H9 (cell line): ENCODE results near the gene TMEM250. TPM values are rescaled to one million over a fixed set of nuclear protein-coding genes. Genes with fewer than 3 reads are reported as not detected.

Experiments
- DNase-seq: peaks from one replicate; pipeline ENCODE4 v3.0.0-alpha.2; 2017
- H2AFZ ChIP-seq: one replicate; pipeline ENCODE4 v1.6.1; 2013; ENCODE audit warnings: mild to moderate bottlenecking, low read length, control low read depth, moderate library complexity
- H2AK5ac ChIP-seq: 2 replicates; pipeline ENCODE4 v1.6.1; 2013; ENCODE audit warnings: low read length, control low read depth, mixed read lengths; ENCODE audit not compliant: insufficient read length
- H2BK120ac ChIP-seq: one replicate; pipeline ENCODE4 v1.6.1; 2013; ENCODE audit warnings: low read depth, mild to moderate bottlenecking, low read length, control low read depth, inconsistent platforms; ENCODE audit not compliant: poor library complexity, severe bottlenecking
- H2BK12ac ChIP-seq: 2 replicates; pipeline ENCODE4 v1.6.1; 2013; ENCODE audit warnings: low read length, control low read depth, mixed read lengths, low read depth; ENCODE audit not compliant: insufficient read length
- H2BK15ac ChIP-seq: 2 replicates; pipeline ENCODE4 v1.6.1; 2013; ENCODE audit warnings: low read depth, low read length, control low read depth
- H2BK20ac ChIP-seq: one replicate; pipeline ENCODE4 v1.6.1; 2013; ENCODE audit warnings: low read depth, mild to moderate bottlenecking, low read length, control low read depth, inconsistent platforms; ENCODE audit not compliant: poor library complexity, severe bottlenecking
- H2BK5ac ChIP-seq: 2 replicates; pipeline ENCODE4 v1.6.1; 2013; ENCODE audit warnings: low read length, control low read depth, mixed read lengths; ENCODE audit not compliant: insufficient read length
- H3K14ac ChIP-seq: 2 replicates; pipeline ENCODE4 v1.6.1; 2013; ENCODE audit warnings: low read length, control low read depth; ENCODE audit not compliant: insufficient read depth
- H3K18ac ChIP-seq: 2 replicates; pipeline ENCODE4 v1.6.1; 2013; ENCODE audit warnings: low read depth, mild to moderate bottlenecking, mixed read lengths, low read length, control low read depth; ENCODE audit not compliant: insufficient read length
- H3K23ac ChIP-seq: 2 replicates; pipeline ENCODE4 v1.6.1; 2013; ENCODE audit warnings: low read length, control low read depth, mixed read lengths, low read depth; ENCODE audit not compliant: insufficient read length
- H3K23me2 ChIP-seq: 2 replicates; pipeline ENCODE4 v1.6.1; 2013; ENCODE audit warnings: low read depth, mild to moderate bottlenecking, mixed read lengths, low read length, control low read depth; ENCODE audit not compliant: insufficient read length, poor library complexity, severe bottlenecking
- H3K27ac ChIP-seq: 2 replicates; pipeline ENCODE4 v1.5.1; 2013; ENCODE audit warnings: low read length, control low read depth, mixed read lengths, low read depth; ENCODE audit not compliant: insufficient read length
- H3K27me3 ChIP-seq: 2 replicates; pipeline ENCODE4 v1.6.1; 2013; ENCODE audit warnings: low read length, control low read depth, inconsistent platforms; ENCODE audit not compliant: insufficient read depth
- H3K4ac ChIP-seq: 2 replicates; pipeline ENCODE4 v1.6.1; 2013; ENCODE audit warnings: low read depth, mild to moderate bottlenecking, control low read depth, inconsistent platforms, low read length, moderate library complexity
- H3K4me1 ChIP-seq: 2 replicates; pipeline ENCODE4 v1.6.1; 2013; ENCODE audit warnings: low read length, control low read depth, inconsistent platforms; ENCODE audit not compliant: insufficient read depth
- H3K4me2 ChIP-seq: 2 replicates; pipeline ENCODE4 v1.6.1; 2013; ENCODE audit warnings: low read length, control low read depth, mixed read lengths; ENCODE audit not compliant: insufficient read length, insufficient read depth
- H3K56ac ChIP-seq: 2 replicates; pipeline ENCODE4 v1.6.1; 2013; ENCODE audit warnings: low read depth, mild to moderate bottlenecking, mixed read lengths, low read length, control low read depth; ENCODE audit not compliant: insufficient read length
- H3K79me1 ChIP-seq: 2 replicates; pipeline ENCODE4 v1.6.1; 2013; ENCODE audit warnings: low read depth, mild to moderate bottlenecking, moderate library complexity, low read length, control low read depth, inconsistent platforms; ENCODE audit not compliant: insufficient read depth, poor library complexity, severe bottlenecking
- H3K79me2 ChIP-seq: 2 replicates; pipeline ENCODE4 v1.6.1; 2013; ENCODE audit warnings: low read length, control low read depth, inconsistent platforms; ENCODE audit not compliant: insufficient read depth
- H3K9ac ChIP-seq: 2 replicates; pipeline ENCODE4 v1.6.1; 2013; ENCODE audit warnings: low read length, control low read depth, mixed read lengths; ENCODE audit not compliant: insufficient read length; ENCODE audit errors: extremely low read depth
- H3K9me3 ChIP-seq: one replicate; pipeline ENCODE4 v1.6.1; 2013; ENCODE audit warnings: low read depth, low read length, inconsistent platforms; ENCODE audit not compliant: control insufficient read depth
- H3T11ph ChIP-seq: one replicate; pipeline ENCODE4 v1.6.1; 2013; ENCODE audit warnings: mild to moderate bottlenecking, low read length, control low read depth, inconsistent platforms
- H4K20me1 ChIP-seq: one replicate; pipeline ENCODE4 v1.6.1; 2013; ENCODE audit not compliant: control insufficient read depth, insufficient read length, insufficient read depth
- H4K5ac ChIP-seq: 2 replicates; pipeline ENCODE4 v1.6.1; 2013; ENCODE audit warnings: low read depth, mild to moderate bottlenecking, mixed read lengths, low read length, control low read depth; ENCODE audit not compliant: insufficient read length
- H4K8ac ChIP-seq: replicated peaks from 2 replicates; pipeline ENCODE4 v1.6.1; 2013; ENCODE audit warnings: low read length, control low read depth, mixed read lengths, low read depth; ENCODE audit not compliant: insufficient read length
- H4K91ac ChIP-seq: 2 replicates; pipeline ENCODE4 v1.6.1; 2013; ENCODE audit warnings: low read depth, mild to moderate bottlenecking, moderate library complexity, mixed read lengths, low read length, control low read depth; ENCODE audit not compliant: insufficient read length
- H3K27ac Mint-ChIP-seq, 3 experiments: 2 replicates in 2 of 3; 3 replicates in 1 of 3; pipeline ENCODE4 v1.8.0; 2020 to 2021; ENCODE audit warnings: mixed read lengths in 3 of 3, mild to moderate bottlenecking in 1 of 3, moderate library complexity in 1 of 3
- H3K27me3 Mint-ChIP-seq: 2 replicates; pipeline ENCODE4 v1.8.0; 2021; ENCODE audit warnings: low read depth, mild to moderate bottlenecking, moderate library complexity, mixed read lengths
- H3K36me3 Mint-ChIP-seq, 3 experiments: 2 replicates in 2 of 3; 3 replicates in 1 of 3; pipeline ENCODE4 v1.8.0; 2020 to 2021; ENCODE audit warnings: low read depth in 3 of 3, mixed read lengths in 3 of 3; ENCODE audit not compliant: insufficient read depth in 1 of 3
- H3K4me1 Mint-ChIP-seq, 2 experiments: 2 replicates each; pipeline ENCODE4 v1.8.0; 2020; ENCODE audit warnings: mixed read lengths in 2 of 2
- H3K4me3 Mint-ChIP-seq, 2 experiments: 2 replicates in 1 of 2; 3 replicates in 1 of 2; pipeline ENCODE4 v1.8.0; 2020 to 2021; ENCODE audit warnings: mild to moderate bottlenecking in 2 of 2, mixed read lengths in 2 of 2, moderate library complexity in 1 of 2
- H3K9me3 Mint-ChIP-seq, 2 experiments: 2 replicates in 1 of 2; 3 replicates in 1 of 2; pipeline ENCODE4 v1.8.0; 2020; ENCODE audit warnings: mild to moderate bottlenecking in 2 of 2, mixed read lengths in 2 of 2, moderate library complexity in 1 of 2
- CTCF ChIP-seq: fragments of 200-600 bp; sonication (generic); conservative IDR thresholded peaks from 3 replicates; pipeline ENCODE4 v1.8.0; 2021; ENCODE audit warnings: antibody characterized with exemption, mild to moderate bottlenecking
- WGBS: extraction: QIAGEN DNeasy Blood & Tissue Kit; methylation state at CpG from one replicate; pipeline ENCODE4 v1.1.7; 2013; ENCODE audit warnings: missing lambda C conversion rate, low lambda C conversion rate, mixed read lengths; ENCODE audit not compliant: insufficient read length; ENCODE audit errors: extremely low coverage; 5-methylcytosine and 5-hydroxymethylcytosine counted together
- total RNA-seq: library from RNA; stranded (reverse); gene quantifications from 2 replicates; pipeline ENCODE4 v1.2.1, GENCODE V29; 2021

Gene TMEM250
- total RNA-seq, 1 experiment from 2014 or later = 48.1 TPM

GRCh38 chr9:136109351-136110081 lies 9.2 kb downstream of the TMEM250 start:
- no peak overlapping the region for H3K9ac ChIP-seq

More at GRCh38 chr9:136109351-136110081, 9.2 kb downstream of the TMEM250 start:
- H2AK5ac ChIP-seq = no peak overlapping the region
- H3K18ac ChIP-seq = no peak overlapping the region
- H3K23ac ChIP-seq = no peak overlapping the region
- TF ChIP-seq CTCF = no peak
- no peaks in the 10 kb centered on the region for H3K23me2 ChIP-seq
- no peak overlapping the region for H4K5ac ChIP-seq
- Mint-ChIP-seq H3K4me3 (peak overlapping the region; percentile 53 to 68), H3K27ac (peak overlapping the region in 1 of 3 experiments; percentile 95; a peak in 2 of 7 replicates), H3K4me1 (peaks cover 40 to 49% of the 10 kb centered on the region in 2 experiments), H3K27me3 (no peaks in the 10 kb centered on the region), H3K36me3 (peaks cover 0 to 6% (median 6%) of the 10 kb centered on the region in 3 experiments; a peak in 5 of 7 replicates), H3K9me3 (no peaks in the 10 kb centered on the region)
- H3T11ph ChIP-seq = no peak overlapping the region
- H3K4me1 ChIP-seq = peaks cover 1% of the 10 kb centered on the region; the same call in 1 of the 2 replicates
- H3K27me3 ChIP-seq = no peaks in the 10 kb centered on the region
- no peak overlapping the region for H3K56ac ChIP-seq
- no peak overlapping the region for H2BK15ac ChIP-seq
- no peak overlapping the region for H4K8ac ChIP-seq
- no peak overlapping the region for H2BK20ac ChIP-seq
- no peaks in the 10 kb centered on the region for H3K9me3 ChIP-seq
- peak; percentile 90 for DNase-seq
- no peak overlapping the region for H2BK12ac ChIP-seq
- H2BK5ac ChIP-seq = no peak overlapping the region
- H3K79me2 ChIP-seq = no peaks in the 10 kb centered on the region
- peak overlapping the region; percentile 35 for H3K4me2 ChIP-seq
- H2BK120ac ChIP-seq = no peak overlapping the region
- no peak overlapping the region for H3K14ac ChIP-seq
- no peak overlapping the region for H2AFZ ChIP-seq
- WGBS = no CpG with 5 or more reads among the region's 48 CpGs
- H3K4ac ChIP-seq = no peak overlapping the region
- H4K20me1 ChIP-seq = no peaks in the 10 kb centered on the region
- no peak overlapping the region for H4K91ac ChIP-seq
- H3K79me1 ChIP-seq = no peaks in the 10 kb centered on the region
- no peak overlapping the region for H3K27ac ChIP-seq
